CD4-positive, alpha-beta T cell treated with Interleukin-12 subunit alpha and Interleukin-12 subunit beta, for 1 hour (primary cell): ENCODE measurements around the gene KIF4A.
"Not testable (repeated sequence)": the region's sequence is repeated elsewhere in the genome, so short reads cannot be mapped to it uniquely, and the experiment has no call there.

Experiments used
- DNase-seq: peaks from one replicate; pipeline ENCODE4 v3.0.0-alpha.2; 2020

The KIF4A gene

GRCh38 chrX:70281951-70282350 is 8.0 kb upstream of the KIF4A start, which contains the start of gene RAB41:
RAB41 (plus strand) TSS chrX:70282172; CDS start chrX:70282218, 46 bp downstream.
- DNase-seq, result no peak

GRCh38 chrX:70289168-70289792 is 624 bp upstream of the KIF4A start:
- no peak for DNase-seq

DNA sequence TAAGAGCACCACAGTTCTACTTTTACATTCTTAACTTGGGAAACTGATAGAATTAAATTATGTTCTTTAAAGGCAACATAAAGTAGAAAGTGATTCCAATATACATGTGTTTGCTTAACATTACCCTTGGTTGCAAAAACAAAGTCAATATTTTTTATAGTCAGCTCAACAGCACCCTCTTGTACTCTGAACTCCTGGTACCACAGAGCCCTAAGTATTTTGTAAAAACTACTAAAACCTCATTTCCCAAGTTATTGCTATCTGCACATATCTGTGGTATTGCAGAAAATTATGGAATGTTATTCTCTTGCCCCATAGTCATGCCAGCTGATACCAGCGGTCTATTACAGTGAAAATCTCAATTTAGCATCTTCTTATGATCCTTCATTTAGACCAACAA is 2.9 kb downstream of the KIF4A start:
- no peak for DNase-seq

DNA sequence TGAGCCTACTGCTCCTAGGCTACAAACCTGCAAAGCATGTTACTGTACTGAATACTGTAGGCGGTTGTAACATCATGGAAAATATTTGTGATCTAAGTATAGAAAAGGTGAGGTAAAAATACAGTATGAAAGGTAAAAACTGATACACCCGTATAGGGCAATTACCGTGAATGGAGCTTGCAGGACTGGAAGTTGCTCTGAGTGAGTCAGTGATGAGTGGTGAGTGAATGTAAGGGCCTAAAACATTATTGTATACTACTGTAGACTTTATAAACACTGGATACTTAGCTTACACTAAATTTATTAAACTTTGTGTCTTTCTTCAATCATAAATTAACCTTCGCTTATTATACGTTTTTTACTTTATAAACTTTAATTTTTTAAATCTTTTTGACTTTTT is 3.7 kb downstream of the KIF4A start:
- no peak for DNase-seq

DNA sequence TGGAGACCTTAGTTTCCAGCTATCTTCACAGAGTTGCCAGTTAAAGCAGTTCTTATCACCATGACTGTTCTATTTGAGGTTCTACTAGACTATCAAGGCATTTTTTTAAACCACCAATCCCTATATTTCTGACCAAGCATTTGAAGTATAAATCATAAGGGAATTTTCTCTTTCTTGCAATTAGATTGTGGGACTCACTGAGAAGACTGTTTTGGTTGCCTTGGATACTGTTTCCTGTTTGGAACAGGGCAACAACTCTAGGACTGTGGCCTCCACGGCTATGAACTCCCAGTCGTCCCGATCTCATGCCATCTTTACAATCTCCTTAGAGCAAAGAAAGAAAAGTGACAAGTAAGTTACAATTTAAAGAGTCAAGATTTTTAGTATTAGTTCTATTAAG is 11.8 kb downstream of the KIF4A start:
- DNase-seq, result no peak

DNA sequence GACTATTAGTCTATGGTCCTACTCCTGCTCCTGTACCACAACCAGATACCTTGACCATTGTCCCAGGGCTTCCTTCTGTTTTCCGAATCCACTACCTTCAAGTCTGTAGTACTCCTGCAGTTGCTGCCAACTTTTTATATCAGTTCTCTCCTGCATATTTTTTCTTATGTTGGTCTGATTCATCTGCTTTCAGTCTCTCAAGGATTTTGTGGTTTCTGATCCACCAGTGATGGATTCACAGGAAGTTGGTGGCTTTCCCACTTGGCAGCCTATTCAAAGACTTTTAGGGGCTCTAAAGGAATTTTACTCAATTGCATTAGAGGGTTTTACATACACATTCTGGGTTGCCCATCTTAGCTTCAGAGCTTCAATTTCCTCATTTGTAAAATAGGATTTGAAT is 23.6 kb downstream of the KIF4A start:
- DNase-seq, result no peak

DNA sequence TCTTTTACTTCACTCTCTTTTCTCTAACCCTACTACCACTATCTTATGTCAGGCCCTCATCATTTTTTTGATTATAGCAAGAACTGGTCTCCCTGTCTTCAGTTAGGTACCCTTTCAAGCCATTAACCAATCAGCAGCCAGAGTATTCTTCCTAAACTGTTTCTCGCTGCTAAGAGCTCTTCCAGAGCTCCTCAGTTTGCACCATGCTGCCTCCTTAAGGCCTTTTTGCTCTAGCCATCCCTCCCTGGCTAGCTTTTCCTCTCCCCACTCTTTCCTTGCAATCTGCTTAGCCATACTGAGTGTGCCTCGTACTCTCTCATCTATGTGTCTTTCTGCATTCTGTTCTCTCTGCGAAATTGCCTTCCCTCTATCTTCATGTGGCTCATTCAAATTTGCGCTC is 32.9 kb downstream of the KIF4A start:
- no peak for DNase-seq

DNA sequence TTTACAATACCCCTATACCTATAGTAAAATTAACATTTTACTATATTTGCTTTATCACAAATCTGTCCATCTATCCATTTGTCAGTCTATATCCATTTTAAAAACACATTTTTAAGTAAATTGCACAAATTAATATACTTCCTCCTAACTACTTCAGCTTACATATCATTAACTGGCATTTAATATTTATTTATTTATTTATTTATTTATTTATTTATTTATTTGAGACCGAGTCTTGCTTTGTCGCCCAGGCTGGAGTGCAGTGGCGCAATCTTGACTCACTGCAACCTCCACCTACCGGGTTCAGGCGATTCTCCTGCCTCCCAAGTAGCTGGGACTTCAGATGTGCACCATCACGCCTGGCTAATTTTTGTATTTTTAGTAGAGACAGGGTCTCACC is 33.7 kb downstream of the KIF4A start:
- DNase-seq, result not testable (repeated sequence)

- DNase-seq, result no peak
These were observed 34.4 kb downstream of the KIF4A start for GRCh38 chrX:70324326-70324725.

- DNase-seq, result no peak
These were observed 41.3 kb downstream of the KIF4A start for GRCh38 chrX:70331161-70331560.

DNA sequence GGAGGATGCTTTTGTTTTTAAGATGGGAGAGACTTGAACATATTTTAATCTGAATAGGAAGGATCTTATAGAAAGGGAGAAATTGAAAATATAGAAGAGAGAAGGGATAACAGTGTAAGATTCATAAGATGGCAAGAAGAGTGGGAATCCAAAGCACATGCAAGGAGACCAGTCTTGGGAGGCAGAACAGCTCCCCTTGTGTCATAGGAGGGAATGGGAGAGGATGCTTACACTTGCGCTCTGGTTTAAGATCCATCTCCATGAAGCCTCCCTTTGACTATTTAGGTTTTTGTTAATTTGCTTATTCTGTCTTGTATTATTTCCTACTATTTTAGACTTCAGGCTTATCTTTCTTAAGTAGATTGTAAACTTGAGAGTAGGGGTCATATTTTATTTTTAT is 42.7 kb downstream of the KIF4A start:
- no peak for DNase-seq

- no peak for DNase-seq
These were observed 46.9 kb downstream of the KIF4A start for GRCh38 chrX:70336767-70337166.

GRCh38 chrX:70338290-70338689 is 48.4 kb downstream of the KIF4A start:
- no peak for DNase-seq

DNA sequence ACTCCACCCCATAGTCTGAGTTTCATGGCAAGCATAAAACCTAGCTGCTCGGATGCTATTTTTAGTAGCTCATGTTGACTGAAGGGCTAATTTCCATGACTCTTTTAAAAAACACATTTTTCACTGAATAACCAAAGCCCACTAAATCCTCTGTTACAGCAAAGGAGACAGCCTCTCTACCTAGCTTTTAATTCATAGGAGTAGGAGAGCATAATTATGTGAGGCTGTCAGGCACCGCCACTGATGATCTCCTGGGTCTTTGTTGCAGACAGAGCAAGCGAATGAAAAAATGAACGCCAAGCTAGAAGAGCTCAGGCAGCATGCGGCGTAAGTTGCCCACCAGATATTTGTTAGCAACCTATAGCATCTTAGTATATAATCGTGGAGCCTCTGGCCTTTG is 53.5 kb downstream of the KIF4A start:
- no peak for DNase-seq

DNA sequence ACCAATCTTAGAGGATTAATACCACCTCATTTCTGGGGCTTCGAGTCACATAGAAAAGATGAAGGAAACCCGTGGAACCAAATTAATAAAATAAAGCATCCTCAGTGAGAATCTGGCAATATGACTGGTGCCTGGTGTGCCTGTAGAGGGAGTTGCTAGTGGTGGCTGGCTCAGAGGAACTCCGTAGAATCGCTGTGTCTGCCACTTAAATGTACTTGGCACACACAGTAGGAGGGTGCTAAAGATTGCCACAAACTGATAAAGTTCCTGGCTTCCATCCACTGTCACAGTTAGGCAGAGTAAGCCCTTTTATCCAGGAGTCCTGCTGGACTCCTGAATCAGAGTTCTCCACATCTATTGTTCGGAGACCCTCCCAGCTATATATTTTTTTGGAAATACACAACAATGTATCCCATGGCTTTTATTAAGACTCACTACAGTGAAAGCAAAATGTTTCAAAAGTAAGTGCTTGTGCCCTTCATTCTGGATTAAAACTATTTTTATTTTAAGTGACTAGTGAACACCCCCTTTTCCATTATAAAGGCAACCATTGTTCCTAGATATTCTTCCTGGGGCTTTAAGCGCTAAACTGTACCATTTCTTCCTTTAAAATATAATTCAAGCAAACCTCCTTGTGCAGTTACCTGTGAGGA is 56.6 kb downstream of the KIF4A start:
- DNase-seq, result no peak

DNA sequence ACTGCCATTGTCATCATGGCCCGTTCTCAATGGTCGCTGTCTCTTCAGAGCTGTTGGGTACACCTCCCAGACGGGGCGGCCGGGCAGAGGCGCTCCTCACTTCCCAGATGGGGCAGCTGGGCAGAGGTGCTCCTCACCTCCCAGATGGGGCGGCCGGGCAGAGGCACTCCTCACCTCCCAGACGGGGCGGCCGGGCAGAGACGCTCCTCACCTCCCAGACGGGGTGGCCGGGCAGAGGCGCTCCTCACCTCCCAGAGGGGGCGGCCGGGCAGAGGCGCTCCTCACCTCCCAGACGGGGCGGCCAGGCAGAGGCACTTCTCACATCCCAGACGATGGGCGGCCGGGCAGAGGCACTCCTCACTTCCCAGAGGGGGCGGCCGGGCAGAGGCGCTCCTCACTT is 58.9 kb downstream of the KIF4A start:
- not testable (repeated sequence) for DNase-seq

DNA sequence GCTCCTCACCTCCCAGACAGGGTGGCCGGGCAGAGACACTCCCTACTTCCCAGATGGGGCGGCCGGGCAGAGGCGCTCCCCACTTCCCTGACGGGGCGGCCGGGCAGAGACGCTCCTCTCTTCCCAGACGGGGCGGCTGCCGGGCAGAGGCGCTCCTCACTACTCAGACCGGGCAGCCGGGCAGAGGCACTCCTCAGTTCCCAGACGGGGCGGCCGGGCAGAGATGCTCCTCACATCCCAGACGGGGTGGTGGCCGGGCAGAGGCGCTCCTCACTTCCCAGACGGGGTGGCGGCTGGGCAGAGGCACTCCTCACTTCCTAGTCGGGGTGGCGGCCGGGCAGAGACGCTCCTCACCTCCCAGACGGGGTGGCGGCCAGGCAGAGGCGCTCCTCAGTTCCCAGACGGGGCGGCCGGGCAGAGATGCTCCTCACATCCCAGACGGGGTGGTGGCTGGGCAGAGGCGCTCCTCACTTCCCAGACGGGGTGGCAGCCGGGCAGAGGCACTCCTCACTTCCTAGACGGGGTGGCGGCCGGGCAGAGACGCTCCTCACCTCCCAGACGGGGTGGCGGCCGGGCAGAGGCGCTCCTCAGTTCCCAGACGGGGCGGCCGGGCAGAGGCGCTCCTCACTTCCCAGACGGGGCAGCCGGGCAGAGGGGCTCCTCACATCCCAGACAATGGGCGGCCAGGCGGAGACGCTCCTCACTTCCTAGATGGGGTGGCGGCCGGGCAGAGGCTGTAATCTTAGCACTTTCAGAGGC is 59.6 kb downstream of the KIF4A start:
- not testable (repeated sequence) for DNase-seq

DNA sequence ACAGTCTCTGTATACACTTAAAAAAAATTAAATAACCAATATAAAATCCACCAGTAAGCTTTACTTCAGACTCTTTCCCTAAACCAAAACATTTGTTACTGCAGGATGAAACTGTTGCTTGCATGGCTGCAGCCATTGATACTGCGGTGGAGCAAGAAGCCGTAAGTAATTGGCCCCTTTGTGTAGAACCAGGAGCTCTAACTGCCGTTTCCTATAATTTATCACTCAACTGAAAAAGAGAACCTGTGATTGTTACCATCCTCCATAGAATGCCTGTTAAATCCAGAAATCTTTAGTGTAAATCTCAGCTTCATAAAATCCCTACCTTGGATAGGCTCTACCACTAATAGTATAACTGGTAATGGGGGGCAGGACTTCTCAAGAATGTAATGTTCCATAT is 62.6 kb downstream of the KIF4A start:
- no peak for DNase-seq

GRCh38 chrX:70353514-70353913 is 63.6 kb downstream of the KIF4A start:
- no peak for DNase-seq

DNA sequence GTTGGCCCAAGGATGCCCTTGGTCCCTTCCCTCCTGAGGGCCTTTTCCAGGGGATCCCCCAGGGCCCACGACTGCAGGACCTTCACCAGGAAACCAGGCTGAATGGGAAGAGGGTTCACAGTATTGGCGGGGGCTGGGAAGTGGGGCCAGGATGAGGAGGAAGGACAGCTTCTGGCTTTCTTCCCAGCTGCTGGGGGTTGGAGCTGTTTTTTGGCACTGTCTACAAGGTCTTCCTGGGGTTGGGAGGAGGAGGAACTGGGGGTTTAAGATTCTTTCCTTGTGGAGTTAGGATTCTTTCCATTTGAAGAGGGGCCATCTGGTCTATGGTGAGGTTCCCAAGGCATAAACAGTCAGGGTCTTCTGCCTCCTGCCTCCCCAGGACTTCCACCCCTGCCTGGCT is 64.8 kb downstream of the KIF4A start:
- no peak for DNase-seq

DNA sequence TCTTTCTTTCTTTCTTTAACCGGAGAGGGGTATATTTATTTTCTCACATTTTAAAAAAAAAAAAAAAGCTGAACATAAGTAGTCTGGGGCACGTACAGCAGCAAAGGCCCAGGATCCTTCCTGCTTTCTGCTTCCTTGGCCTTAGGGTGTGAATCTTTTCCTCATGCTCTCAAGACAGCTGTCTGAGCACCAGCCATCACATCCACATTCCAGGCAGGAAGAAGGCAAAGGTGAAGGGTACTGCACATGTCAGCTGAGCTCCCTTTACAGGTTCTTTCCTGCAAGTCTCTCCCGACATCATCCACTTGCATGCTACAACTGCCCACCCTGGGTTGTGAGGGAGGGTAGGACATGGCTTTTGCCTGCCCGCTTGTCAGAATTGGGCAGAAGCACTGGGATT is 69.6 kb downstream of the KIF4A start:
- DNase-seq, result no peak

DNA sequence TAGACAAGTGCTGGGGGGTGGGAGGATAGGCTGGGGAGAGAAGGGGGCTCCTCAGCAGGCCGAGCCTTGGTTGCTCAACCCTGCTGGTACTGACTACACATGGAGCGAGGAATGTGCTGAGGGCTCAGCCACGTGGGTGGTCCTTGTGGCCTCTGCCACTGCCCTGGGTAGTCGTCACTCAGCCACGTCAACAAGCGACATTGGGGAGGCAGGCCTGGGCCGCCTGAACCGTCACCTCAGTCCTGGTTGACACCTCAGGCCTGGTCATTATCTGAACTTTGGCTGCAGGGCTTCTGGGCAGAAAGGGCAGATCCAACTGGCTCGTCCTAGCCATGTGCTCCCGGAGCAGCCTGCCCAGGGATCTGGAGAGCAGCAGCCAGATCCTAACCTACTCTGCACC is 70.5 kb downstream of the KIF4A start:
- no peak for DNase-seq

DNA sequence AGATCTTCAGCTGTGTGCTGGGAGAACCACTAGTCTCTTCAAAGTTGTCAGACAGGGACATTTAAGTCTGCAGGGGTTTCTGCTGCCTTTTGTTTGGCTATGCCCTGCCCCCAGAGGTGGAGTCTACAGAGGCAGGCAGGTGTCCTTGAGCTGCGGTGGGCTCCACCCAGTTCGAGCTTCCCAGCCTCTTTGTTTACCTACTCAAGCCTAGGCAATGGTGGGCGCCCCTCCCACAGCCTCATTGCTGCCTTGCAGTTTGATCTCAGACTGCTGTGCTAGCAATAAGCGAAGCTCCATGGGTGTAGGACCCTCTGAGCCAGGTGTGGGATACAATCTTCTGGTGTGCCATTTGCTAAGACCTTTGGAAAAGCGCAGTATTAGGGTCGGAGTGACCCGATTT is 78.8 kb downstream of the KIF4A start:
- DNase-seq, result not testable (repeated sequence)

GRCh38 chrX:70386235-70386634 is 96.3 kb downstream of the KIF4A start:
- DNase-seq, result no peak
